ENCODE data around the gene FLT1. TPM values are rescaled to one million over a fixed set of nuclear protein-coding genes. Genes with fewer than 3 reads are reported as not detected.

The FLT1 gene
- total RNA-seq, 2 experiments from 2014 or later: 1.6 to 2.5 TPM

DNA sequence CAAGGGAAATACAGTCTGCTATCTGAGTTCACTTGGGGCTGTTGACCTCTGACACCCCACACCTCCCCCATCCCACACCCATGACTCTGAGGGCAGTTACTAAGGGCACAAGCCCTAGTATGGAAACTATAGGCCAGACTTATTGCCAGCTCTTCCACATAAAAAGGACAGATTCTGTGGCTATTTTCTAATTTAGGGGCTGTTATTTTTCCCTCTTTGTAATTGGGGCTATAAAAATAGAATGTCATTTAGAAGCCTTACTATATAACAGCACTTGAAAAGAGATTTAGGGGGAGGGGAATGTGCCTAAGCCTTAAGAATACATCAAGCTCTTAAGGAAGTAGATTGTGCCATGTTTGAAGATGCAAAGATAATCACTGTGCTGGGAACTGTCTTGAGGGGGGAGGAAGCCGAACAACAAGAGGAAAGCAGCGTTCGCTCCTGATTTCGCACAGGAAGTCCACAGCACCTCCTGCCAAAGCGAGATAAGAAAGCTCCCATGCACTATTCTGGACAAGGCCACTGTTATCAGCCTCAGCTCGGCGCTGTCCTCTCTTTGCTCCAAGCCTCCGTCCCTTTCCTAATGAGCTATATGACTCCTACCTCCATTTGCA, 86.6 kb downstream of the FLT1 start:
- Histone ChIP-seq H3K36me3 (ENCODE audit: insufficient read depth, low read length) (no peaks in the 10 kb centered on the region), H3K4me2 (ENCODE audit: low read length) (no peak overlapping the region), H2AFZ (ENCODE audit: low read length) (no peak overlapping the region), H4K20me1 (ENCODE audit: insufficient read depth, low read length) (no peaks in the 10 kb centered on the region), H3K4me1 (ENCODE audit: insufficient read depth, low read length, poor library complexity, severe bottlenecking) (no peaks in the 10 kb centered on the region), H3K27ac (ENCODE audit: low read depth, low read length, poor library complexity, severe bottlenecking) (no peak overlapping the region), H3K79me2 (ENCODE audit: insufficient read depth, low read depth, low read length) (no peaks in the 10 kb centered on the region), H3K9me2 (ENCODE audit: insufficient read depth, low read length) (no peaks in the 10 kb centered on the region), H3K9me3 (ENCODE audit: low read length) (no peaks in the 10 kb centered on the region), H3K4me3 (ENCODE audit: low read depth, low read length, poor library complexity, severe bottlenecking) (no peak overlapping the region)
- TF ChIP-seq, protein P1, sequence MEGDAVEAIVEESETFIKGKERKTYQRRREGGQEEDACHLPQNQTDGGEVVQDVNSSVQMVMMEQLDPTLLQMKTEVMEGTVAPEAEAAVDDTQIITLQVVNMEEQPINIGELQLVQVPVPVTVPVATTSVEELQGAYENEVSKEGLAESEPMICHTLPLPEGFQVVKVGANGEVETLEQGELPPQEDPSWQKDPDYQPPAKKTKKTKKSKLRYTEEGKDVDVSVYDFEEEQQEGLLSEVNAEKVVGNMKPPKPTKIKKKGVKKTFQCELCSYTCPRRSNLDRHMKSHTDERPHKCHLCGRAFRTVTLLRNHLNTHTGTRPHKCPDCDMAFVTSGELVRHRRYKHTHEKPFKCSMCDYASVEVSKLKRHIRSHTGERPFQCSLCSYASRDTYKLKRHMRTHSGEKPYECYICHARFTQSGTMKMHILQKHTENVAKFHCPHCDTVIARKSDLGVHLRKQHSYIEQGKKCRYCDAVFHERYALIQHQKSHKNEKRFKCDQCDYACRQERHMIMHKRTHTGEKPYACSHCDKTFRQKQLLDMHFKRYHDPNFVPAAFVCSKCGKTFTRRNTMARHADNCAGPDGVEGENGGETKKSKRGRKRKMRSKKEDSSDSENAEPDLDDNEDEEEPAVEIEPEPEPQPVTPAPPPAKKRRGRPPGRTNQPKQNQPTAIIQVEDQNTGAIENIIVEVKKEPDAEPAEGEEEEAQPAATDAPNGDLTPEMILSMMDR (conservative IDR thresholded peaks at IDR 0.05; ENCODE audit: low read length): no peak
- no peak for TF ChIP-seq EZH2phosphoT487 (IDR thresholded peaks at IDR 0.05; ENCODE audit: borderline replicate concordance, low read depth, low read length)
- ChIA-PET CTCF (ENCODE audit: unreplicated experiment) (no interaction called here), POLR2A (interaction anchor here (0.6 to 0.7 kb wide), 4 partner anchors 57 to 758 kb away, joined by 3 read pairs; no protein-coding TSS in a partner anchor)
- BruUV-seq (replicated peaks): no TSS peak
- DNase-seq (ENCODE audit: low spot score): no peak
- intact Hi-C loops (cut with micrococcal nuclease; ENCODE audit: unreplicated experiment): no loop called here

DNA sequence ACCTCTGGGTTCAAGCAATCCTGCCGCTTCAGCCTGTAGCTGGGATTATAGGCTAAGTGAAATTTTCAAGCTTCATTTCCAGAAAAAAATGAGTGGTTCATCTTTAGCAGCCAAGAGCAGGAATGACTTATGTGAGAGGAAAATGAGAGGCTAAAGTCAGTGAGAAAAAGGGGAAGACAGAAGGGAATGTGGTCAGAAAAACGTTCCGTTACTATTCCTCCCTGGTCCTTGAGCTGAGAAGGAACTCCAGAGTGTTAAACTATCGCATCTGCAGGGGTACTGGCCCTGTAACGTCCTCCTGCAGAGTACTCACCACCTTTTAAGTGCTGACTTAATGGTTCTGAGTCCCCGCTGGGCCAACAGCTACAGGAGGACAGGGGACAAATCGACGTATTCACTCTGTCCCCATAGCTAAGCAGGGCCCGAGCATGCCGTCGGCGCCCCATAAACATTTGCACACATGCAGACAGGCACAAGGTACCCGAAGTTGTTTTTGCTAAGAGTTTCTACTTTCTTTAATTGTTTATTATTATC, 88.1 kb downstream of the FLT1 start:
- CTCF ChIA-PET (ENCODE audit: unreplicated experiment): interaction anchor here (0.6 kb wide), 1 partner anchor 110 kb away, joined by 3 read pairs; no protein-coding TSS in a partner anchor
- Histone ChIP-seq H3K4me2 (ENCODE audit: low read length) (no peak overlapping the region), H3K9me3 (ENCODE audit: low read length) (no peaks in the 10 kb centered on the region), H3K27ac (ENCODE audit: low read depth, low read length, poor library complexity, severe bottlenecking) (no peak overlapping the region), H2AFZ (ENCODE audit: low read length) (no peak overlapping the region), H4K20me1 (ENCODE audit: insufficient read depth, low read length) (no peaks in the 10 kb centered on the region), H3K79me2 (ENCODE audit: insufficient read depth, low read depth, low read length) (no peaks in the 10 kb centered on the region), H3K4me3 (ENCODE audit: low read depth, low read length, poor library complexity, severe bottlenecking) (no peak overlapping the region), H3K9me2 (ENCODE audit: insufficient read depth, low read length) (no peaks in the 10 kb centered on the region), H3K36me3 (ENCODE audit: insufficient read depth, low read length) (no peaks in the 10 kb centered on the region), H3K4me1 (ENCODE audit: insufficient read depth, low read length, poor library complexity, severe bottlenecking) (no peaks in the 10 kb centered on the region)
- intact Hi-C loops (cut with micrococcal nuclease; ENCODE audit: unreplicated experiment): no loop called here
- TF ChIP-seq, protein P1 (conservative IDR thresholded peaks at IDR 0.05; ENCODE audit: low read length): no peak
- TF ChIP-seq EZH2phosphoT487 (IDR thresholded peaks at IDR 0.05; ENCODE audit: borderline replicate concordance, low read depth, low read length): no peak
- POLR2A ChIA-PET: no interaction called here
- no TSS peak for BruUV-seq (replicated peaks)
- no peak for DNase-seq (ENCODE audit: low spot score)

DNA sequence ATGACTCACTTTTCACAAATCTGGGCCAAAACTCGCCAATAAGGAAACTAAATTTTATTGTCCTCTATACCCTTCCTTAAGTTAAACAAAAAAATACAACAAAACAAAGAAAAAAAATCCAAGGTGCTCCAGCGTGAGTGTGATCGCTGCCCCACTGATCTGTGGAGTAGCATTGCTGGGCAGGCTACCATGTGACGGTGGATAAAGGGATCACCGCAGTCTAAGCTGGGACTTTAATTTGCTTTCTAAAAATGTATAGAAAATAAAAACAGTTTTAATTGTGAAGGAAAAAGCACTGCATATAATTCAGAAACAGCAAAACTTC, 92.9 kb downstream of the FLT1 start:
- Histone ChIP-seq H3K4me1 (ENCODE audit: insufficient read depth, low read length, poor library complexity, severe bottlenecking) (no peaks in the 10 kb centered on the region), H3K79me2 (ENCODE audit: insufficient read depth, low read depth, low read length) (no peaks in the 10 kb centered on the region), H2AFZ (ENCODE audit: low read length) (peak overlapping the region; percentile 30; the same call in 1 of the 2 replicates), H3K36me3 (ENCODE audit: insufficient read depth, low read length) (no peaks in the 10 kb centered on the region), H3K27ac (ENCODE audit: low read depth, low read length, poor library complexity, severe bottlenecking) (no peak overlapping the region), H4K20me1 (ENCODE audit: insufficient read depth, low read length) (no peaks in the 10 kb centered on the region), H3K4me2 (ENCODE audit: low read length) (no peak overlapping the region), H3K4me3 (ENCODE audit: low read depth, low read length, poor library complexity, severe bottlenecking) (no peak overlapping the region), H3K9me2 (ENCODE audit: insufficient read depth, low read length) (no peaks in the 10 kb centered on the region), H3K9me3 (ENCODE audit: low read length) (no peaks in the 10 kb centered on the region)
- intact Hi-C loops (cut with micrococcal nuclease; ENCODE audit: unreplicated experiment): no loop called here
- DNase-seq (ENCODE audit: low spot score): no peak
- BruUV-seq (replicated peaks): no TSS peak
- ChIA-PET CTCF (ENCODE audit: unreplicated experiment) (no interaction called here), POLR2A (no interaction called here)
- TF ChIP-seq EZH2phosphoT487 (IDR thresholded peaks at IDR 0.05; ENCODE audit: borderline replicate concordance, low read depth, low read length): no peak
- TF ChIP-seq, protein P1 (conservative IDR thresholded peaks at IDR 0.05; ENCODE audit: low read length): no peak

All from OCI-LY7 (cell line).